Left renal pelvis (tissue), 4 donors: ENCODE results near the gene ESRRB. TPM values are rescaled to one million over a fixed set of nuclear protein-coding genes. Genes with fewer than 3 reads are reported as not detected.
A peak's percentile ranks its signal among the peaks of the same experiment; 100 is the strongest.

ENCODE experiments used
- DNase-seq, 4 donors: peaks; one replicate each; pipeline ENCODE4 v3.0.0-alpha.2; 2013; ENCODE audit warnings: low read depth in 4 of 4, low spot score in 3 of 4
- polyA plus RNA-seq, 4 donors: library from polyadenylated mRNA; unstranded; fragments of 120-200 nt; gene quantifications; one replicate each; pipeline ENCODE4 v1.2.1, GENCODE V29; 2013; ENCODE audit not compliant: insufficient read length in 4 of 4

ESRRB gene
- polyA plus RNA-seq, 4 donors: 0.42 to 8.8 (median 7.7) TPM

- DNase-seq: peak; percentile 46 to 79 (median 58)
Observed at GRCh38 chr14:76396714-76397187, 20.8 kb downstream of the ESRRB start.

- no peak for DNase-seq
Observed at GRCh38 chr14:76405627-76406026, 29.7 kb downstream of the ESRRB start.

GRCh38 chr14:76407449-76408150, 31.7 kb downstream of the ESRRB start:
- no peak for DNase-seq

- no peak for DNase-seq
Observed at GRCh38 chr14:76408877-76409276, 32.9 kb downstream of the ESRRB start.

GRCh38 chr14:76412501-76412900, 36.6 kb downstream of the ESRRB start:
- DNase-seq: no peak

- no peak for DNase-seq
Observed at GRCh38 chr14:76413106-76413961, 37.4 kb downstream of the ESRRB start.

GRCh38 chr14:76413962-76414600, 38.1 kb downstream of the ESRRB start:
- DNase-seq: no peak

- DNase-seq: no peak
Observed at GRCh38 chr14:76419399-76419798, 43.5 kb downstream of the ESRRB start.

GRCh38 chr14:76420827-76421226, 44.9 kb downstream of the ESRRB start:
- DNase-seq: no peak

GRCh38 chr14:76421662-76422061, 45.7 kb downstream of the ESRRB start:
- no peak for DNase-seq

- no peak for DNase-seq
Observed at GRCh38 chr14:76422662-76423061, 46.7 kb downstream of the ESRRB start.

GRCh38 chr14:76423534-76423933, 47.6 kb downstream of the ESRRB start:
- no peak for DNase-seq

- no peak for DNase-seq
Observed at GRCh38 chr14:76424359-76424758, 48.4 kb downstream of the ESRRB start.

- no peak for DNase-seq
Observed at GRCh38 chr14:76426161-76426696, 50.3 kb downstream of the ESRRB start.

- no peak for DNase-seq
Observed at GRCh38 chr14:76428611-76429010, 52.7 kb downstream of the ESRRB start.

GRCh38 chr14:76430017-76430416, 54.1 kb downstream of the ESRRB start:
- no peak for DNase-seq

GRCh38 chr14:76430475-76430980, 54.6 kb downstream of the ESRRB start:
- no peak for DNase-seq

- no peak for DNase-seq
Observed at GRCh38 chr14:76431538-76431937, 55.6 kb downstream of the ESRRB start.

- no peak for DNase-seq
Observed at GRCh38 chr14:76432827-76433752, 57.2 kb downstream of the ESRRB start.

- DNase-seq: peak in 3 of 4 donors; percentile 36 to 50 (median 47)
Observed at GRCh38 chr14:76434220-76434619, 58.3 kb downstream of the ESRRB start.
